Skin of body (tissue), 2 donors: ENCODE measurements around the gene PCDHA4. TPM values are rescaled to one million over a fixed set of nuclear protein-coding genes. Genes with fewer than 3 reads are reported as not detected.

ENCODE experiments used
- DNase-seq: peaks from one replicate; lab custom pipeline; 2025; lab: John Stamatoyannopoulos, UW
- total RNA-seq: library from RNA; depleted of rRNA; stranded (reverse); fragments of >200 nt; gene quantifications from one replicate; pipeline ENCODE4 v1.2.3, GENCODE V29; 2014

PCDHA4 gene
- total RNA-seq, 1 donor from 2014 or later = 0.30 TPM

GRCh38 chr5:140855772-140856674 is 49.2 kb downstream of the PCDHA4 start, which contains the start of gene PCDHA10:
Gene PCDHA10, plus strand, starts transcription at chr5:140855897. Its CDS starts 152 bp downstream, at chr5:140856049.
- no peak for DNase-seq

DNA sequence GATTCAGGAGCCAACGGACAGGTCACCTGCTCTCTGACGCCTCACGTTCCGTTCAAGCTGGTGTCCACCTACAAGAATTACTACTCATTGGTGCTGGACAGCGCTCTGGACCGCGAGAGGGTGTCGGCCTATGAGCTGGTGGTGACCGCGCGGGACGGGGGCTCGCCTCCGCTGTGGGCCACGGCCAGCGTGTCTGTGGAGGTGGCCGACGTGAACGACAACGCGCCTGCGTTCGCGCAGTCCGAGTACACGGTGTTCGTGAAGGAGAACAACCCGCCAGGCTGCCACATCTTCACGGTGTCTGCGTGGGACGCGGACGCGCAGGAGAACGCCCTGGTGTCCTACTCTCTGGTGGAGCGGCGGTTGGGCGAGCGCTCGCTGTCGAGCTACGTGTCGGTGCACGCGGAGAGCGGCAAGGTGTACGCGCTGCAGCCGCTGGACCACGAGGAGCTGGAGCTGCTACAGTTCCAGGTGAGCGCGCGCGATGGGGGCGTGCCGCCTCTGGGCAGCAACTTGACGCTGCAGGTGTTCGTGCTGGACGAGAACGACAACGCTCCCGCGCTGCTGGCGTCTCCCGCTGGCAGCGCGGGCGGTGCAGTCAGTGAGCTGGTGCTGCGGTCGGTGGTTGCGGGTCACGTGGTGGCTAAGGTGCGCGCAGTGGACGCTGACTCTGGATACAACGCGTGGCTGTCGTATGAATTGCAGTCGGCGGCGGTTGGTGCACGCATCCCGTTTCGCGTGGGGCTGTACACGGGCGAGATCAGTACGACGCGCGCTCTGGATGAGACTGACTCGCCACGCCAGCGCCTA is 50.5 kb downstream of the PCDHA4 start:
- DNase-seq = no peak

GRCh38 chr5:140857987-140858240 is 51.0 kb downstream of the PCDHA4 start:
- DNase-seq = no peak

DNA sequence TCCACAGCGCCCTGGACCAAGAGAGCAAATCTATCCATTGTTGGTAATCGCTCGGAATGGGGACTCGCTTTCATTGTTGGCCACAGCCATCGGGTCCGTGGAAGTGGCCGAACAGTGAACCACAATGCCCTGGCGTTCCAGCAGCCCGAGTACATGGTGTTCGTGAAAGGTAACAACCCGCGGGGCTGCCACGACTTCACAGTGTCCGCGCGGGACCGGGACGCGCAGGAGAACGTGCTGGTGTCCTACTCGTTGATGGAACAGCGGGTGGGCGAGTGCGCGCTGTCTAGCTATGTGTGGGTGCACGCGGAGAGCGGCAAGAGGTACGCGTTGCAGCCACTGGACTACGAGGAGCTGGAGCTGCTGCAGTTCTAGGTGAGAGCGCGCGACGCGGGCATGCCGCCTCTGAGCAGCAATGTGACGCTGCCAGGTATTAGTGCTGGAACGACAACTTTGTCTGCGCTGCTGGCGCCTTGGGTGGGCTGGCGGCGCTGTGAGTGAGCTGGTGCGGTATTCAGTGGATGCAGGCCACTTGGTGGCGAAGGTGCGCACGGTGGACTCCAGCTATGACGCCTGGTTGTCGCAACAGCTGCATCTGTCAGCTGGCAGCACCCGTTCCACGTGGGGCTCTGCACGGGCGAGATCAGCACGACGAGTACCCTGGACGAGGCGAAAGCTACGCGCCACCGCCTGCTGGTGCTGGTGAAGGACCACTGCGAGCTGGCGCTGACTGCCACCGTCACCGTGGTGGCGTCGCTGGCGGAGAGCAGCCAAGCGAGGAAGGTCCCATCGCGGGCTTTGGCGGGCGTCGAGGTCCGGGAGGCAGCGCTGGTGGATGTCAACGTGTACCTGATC is 55.8 kb downstream of the PCDHA4 start:
- no peak for DNase-seq

Other genes with a start within 250 kb of the PCDHA4 start
- 14.5 TPM for gene SRA1, start 249.6 kb upstream of the PCDHA4 start, total RNA-seq
- 14.8 TPM for gene APBB3, start 242.5 kb upstream of the PCDHA4 start, total RNA-seq
- 9.5 TPM for gene SLC35A4, start 242.2 kb upstream of the PCDHA4 start, total RNA-seq
- 52.3 TPM for gene CD14, start 173.9 kb upstream of the PCDHA4 start, total RNA-seq
- gene TMCO6, start 167.6 kb upstream of the PCDHA4 start, total RNA-seq = 6.5 TPM
- gene NDUFA2, start 159.4 kb upstream of the PCDHA4 start, total RNA-seq = 33.9 TPM
- gene IK, start 159.2 kb upstream of the PCDHA4 start, total RNA-seq = 51.3 TPM
- 11.8 TPM for gene WDR55, start 142.2 kb upstream of the PCDHA4 start, total RNA-seq
- gene DND1, start 133.5 kb upstream of the PCDHA4 start, total RNA-seq = 0.30 TPM
- gene HARS1, start 115.7 kb upstream of the PCDHA4 start, total RNA-seq = 36.9 TPM
- gene HARS2, start 115.6 kb upstream of the PCDHA4 start, total RNA-seq = 19.6 TPM
- gene ZMAT2, start 106.6 kb upstream of the PCDHA4 start, total RNA-seq = 31.4 TPM
- not detected for gene PCDHA1, start 20.9 kb upstream of the PCDHA4 start, total RNA-seq
- 0.20 TPM for gene PCDHA2, start 12.2 kb upstream of the PCDHA4 start, total RNA-seq
- gene PCDHA3, start 6.0 kb upstream of the PCDHA4 start, total RNA-seq = 0.20 TPM
- 0.20 TPM for gene PCDHA5, start 14.5 kb downstream of the PCDHA4 start, total RNA-seq
- 0.30 TPM for gene PCDHA6, start 20.9 kb downstream of the PCDHA4 start, total RNA-seq
- gene PCDHA7, start 27.2 kb downstream of the PCDHA4 start, total RNA-seq = 0.30 TPM
- 0.10 TPM for gene PCDHA8, start 34.1 kb downstream of the PCDHA4 start, total RNA-seq
- gene PCDHA9, start 41.3 kb downstream of the PCDHA4 start, total RNA-seq = 0.30 TPM
- 0.20 TPM for gene PCDHA10, start 48.8 kb downstream of the PCDHA4 start, total RNA-seq
- gene PCDHA11, start 61.9 kb downstream of the PCDHA4 start, total RNA-seq = 0.39 TPM
- 0.20 TPM for gene PCDHA12, start 68.2 kb downstream of the PCDHA4 start, total RNA-seq
- 0.79 TPM for gene PCDHA13, start 75.1 kb downstream of the PCDHA4 start, total RNA-seq
- 0.69 TPM for gene PCDHAC1, start 119.2 kb downstream of the PCDHA4 start, total RNA-seq
- gene PCDHAC2, start 159.4 kb downstream of the PCDHA4 start, total RNA-seq = 3.0 TPM
- gene PCDHB1, start 244.3 kb downstream of the PCDHA4 start, total RNA-seq = not detected